Hematopoietic multipotent progenitor cell treated with erythropoietin and hydrocortisone succinate and interleukin-3 and kit ligand, for 8 days (in vitro differentiated cells): Measurements from ENCODE around the gene CARHSP1.
"Not testable (repeated sequence)": the region's sequence is repeated elsewhere in the genome, so short reads cannot be mapped to it uniquely, and the experiment has no call there.

ENCODE experiments used
- DNase-seq: peaks from one replicate; pipeline ENCODE4 v3.0.0-alpha.2; 2015

CARHSP1 gene

DNA sequence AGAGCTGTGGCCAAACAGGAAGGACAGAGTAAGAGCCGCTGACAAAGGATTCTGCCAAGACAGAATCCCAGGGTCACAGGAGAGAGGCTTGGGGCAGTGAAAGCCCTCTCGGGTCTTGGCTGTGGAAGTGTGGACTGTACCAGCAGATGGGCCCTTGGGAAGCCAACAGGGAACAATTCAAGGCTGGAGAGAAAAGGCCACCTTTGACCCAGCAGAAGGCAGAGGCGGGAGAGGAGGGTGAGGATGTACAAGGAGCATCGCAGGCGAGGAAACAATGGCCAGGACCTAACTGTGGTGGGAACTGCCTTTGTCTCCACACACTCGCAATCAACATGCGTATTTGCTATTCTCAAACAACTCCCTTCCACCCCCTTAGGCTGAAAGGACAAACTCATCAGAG is 15.7 kb downstream of the CARHSP1 start:
- DNase-seq, result no peak

- no peak for DNase-seq
Observed at GRCh38 chr16:8852534-8852933, 16.3 kb downstream of the CARHSP1 start.

DNA sequence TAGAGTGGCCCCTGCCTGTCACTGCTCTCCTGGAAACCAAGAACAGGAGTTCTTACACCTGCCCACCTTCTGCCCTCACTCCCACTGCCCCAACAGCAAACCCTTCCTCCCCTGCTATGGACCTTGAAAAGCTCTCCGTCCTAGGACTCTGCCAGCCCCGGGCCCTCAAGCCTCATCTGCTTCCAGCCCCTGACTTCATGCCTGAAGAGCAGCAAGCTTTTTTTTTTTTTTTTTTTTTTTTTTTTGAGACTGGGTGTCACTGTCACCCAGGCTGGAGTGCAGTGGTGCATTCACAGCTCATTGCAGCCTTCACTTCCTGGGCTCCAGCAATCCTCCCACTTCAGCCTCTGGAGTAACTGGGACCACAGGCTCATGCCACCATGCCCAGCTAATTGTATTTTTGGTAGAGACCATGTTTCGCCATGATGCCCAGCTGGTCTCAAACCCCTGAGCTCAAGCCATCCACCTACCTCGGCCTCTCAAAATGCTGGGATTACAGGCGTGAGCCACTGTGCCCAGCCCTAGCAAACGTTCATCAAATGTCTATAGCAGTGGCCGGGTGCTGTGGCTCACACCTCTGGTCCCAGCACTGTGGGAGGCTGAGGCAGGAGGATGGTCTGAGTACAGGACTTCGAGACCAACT is 16.9 kb downstream of the CARHSP1 start:
- DNase-seq, result no peak

- no peak for DNase-seq
Observed at GRCh38 chr16:8850279-8850885, 18.4 kb downstream of the CARHSP1 start.

GRCh38 chr16:8849411-8850011 is 19.3 kb downstream of the CARHSP1 start:
- no peak for DNase-seq

- no peak for DNase-seq
Observed at GRCh38 chr16:8848939-8849391, 19.8 kb downstream of the CARHSP1 start.

GRCh38 chr16:8848231-8848938 is 20.4 kb downstream of the CARHSP1 start:
- DNase-seq, result no peak

GRCh38 chr16:8847623-8848022 is 21.2 kb downstream of the CARHSP1 start:
- no peak for DNase-seq

GRCh38 chr16:8847145-8847544 is 21.7 kb downstream of the CARHSP1 start:
- DNase-seq, result no peak

- DNase-seq, result no peak
Observed at GRCh38 chr16:8846401-8846932, 22.3 kb downstream of the CARHSP1 start.

DNA sequence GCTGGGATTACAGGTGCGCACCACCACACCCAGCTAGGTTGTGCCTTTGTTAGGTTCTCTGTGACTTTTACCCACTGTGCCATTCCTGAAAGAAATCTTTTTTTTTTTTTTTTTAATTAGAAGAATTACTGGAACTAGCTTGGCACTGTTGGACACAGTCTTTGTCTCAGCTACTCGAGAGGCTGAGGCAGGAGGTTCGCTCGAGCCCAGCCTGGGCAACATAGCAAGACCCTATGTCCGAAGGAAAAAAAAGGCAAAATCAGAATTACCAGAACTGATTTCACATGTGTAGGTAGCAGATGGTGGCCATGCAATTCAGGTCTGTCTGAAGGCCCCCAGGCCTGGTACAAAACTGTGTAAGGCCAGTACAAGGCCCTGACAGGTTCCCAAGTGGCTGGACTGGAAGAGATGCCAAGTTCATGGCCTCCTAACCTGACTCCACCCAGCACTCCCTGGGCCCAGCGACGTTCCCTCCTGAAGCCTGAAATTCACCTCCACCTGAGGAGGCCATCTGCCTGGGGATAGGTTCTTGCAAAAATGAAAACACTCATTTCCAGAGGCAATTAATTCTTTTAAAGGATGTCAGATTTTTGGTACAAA is 23.0 kb downstream of the CARHSP1 start:
- no peak for DNase-seq

GRCh38 chr16:8843296-8843695 is 25.5 kb downstream of the CARHSP1 start:
- not testable (repeated sequence) for DNase-seq

- not testable (repeated sequence) for DNase-seq
Observed at GRCh38 chr16:8842016-8842415, 26.8 kb downstream of the CARHSP1 start.

- not testable (repeated sequence) for DNase-seq
Observed at GRCh38 chr16:8837594-8837993, 31.2 kb downstream of the CARHSP1 start.

- DNase-seq, result not testable (repeated sequence)
Observed at GRCh38 chr16:8836797-8837196, 32.0 kb downstream of the CARHSP1 start.

DNA sequence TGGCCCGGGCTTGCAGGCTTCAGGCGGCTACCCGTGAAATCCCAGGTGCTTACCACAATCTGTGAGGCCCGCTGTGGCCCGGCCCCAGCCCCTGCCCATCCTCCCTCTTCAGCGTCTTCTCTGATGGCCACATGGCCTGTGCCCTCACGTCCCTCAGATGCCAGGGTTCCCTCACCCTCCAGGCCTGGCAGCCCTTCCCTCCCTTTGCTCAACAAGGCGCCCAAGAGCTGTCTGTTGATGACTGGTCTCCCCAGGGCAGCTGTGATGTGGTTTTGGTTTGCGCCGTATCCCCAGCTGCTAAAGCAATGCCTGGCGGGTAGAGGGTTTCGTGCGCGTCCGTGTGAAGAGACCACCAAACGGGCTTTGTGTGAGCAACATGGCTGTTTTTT is 36.1 kb downstream of the CARHSP1 start:
- DNase-seq, result no peak

DNA sequence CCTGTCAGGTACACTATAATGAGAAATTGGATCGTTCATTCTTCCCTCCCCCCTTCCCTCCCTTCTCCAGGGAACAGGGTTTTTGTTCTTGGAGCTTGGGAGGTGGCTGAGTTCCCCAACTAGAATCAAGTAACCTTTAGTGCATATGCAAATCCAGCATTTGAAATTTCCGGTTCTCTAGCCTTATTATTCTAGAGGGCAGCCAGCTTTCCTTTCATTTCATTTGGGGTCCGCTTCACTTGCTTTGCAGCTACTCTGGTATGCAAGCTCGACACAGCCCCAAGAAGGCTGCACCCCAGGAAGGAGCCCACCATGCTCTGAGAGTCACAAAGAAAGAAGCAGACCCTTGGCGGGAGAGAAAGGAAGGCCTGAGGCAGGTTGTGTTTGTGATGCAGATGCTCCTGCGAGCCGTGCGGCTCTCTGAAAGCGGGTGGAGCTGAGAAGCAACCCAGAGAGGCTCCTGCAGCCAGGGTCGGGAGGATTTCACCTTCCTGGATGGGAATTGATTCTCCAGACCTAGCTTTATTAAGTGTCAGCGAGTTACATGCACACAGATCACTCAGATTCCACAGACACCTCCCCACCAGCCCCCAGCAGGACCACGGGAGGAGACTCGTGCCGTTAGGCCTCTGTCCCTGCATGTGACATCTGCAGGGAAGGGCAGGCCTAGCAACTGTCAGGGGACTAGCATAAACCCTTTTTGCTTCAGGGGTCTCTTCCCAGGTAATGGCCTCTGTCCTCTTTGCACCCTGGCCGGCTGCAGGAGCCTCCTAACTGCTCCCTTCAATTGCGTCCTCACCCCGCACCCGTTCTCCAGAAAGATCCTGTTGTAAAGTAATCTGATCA is 36.7 kb downstream of the CARHSP1 start:
- DNase-seq, result no peak

DNA sequence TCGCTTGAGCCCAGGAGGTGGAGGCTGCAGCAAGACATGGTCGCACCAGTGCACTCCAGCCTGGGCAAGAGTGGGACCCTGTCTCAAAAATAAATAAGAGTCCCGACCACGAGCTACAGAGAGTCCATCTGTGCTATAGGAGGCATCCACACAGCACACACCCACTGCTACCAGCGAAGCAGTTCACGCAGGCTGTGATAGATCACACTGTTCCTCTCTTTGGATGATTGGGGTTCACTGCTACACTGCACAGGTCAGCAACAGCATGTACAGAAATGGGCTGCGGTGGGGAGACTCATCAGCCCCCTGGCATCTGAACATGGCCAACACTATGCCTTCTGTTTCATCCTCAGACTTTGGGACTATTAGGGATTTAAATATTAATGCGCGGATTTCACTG is 37.4 kb downstream of the CARHSP1 start:
- DNase-seq, result no peak

- no peak for DNase-seq
Observed at GRCh38 chr16:8828541-8829165, 40.2 kb downstream of the CARHSP1 start.

DNA sequence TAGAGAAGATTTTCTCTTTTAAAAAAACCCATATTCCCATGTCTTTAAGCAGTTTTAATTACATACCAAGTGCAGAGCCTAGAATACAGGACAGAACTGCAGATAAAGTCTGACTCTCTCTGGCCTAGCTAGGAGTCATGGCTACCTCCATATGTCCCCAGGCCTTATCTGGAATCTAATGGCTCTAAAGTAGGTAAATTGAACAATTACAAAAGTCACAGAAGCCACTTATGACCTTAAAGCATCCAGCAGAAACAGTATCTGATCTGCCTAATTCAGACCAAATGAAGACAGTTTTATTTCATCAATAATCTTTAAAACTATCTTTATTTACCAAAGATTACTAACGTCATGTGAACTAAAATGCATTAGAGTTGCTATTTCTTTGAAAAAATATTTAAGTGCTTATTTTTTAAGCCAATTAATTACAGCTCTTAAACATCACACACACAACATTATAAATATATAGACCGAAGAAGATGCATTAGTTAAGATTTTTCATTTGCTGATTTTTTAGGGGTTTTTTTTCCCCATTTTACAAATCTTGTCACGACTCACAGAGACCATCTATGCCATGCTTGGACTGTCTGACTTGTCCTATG is 42.4 kb downstream of the CARHSP1 start:
- no peak for DNase-seq

DNA sequence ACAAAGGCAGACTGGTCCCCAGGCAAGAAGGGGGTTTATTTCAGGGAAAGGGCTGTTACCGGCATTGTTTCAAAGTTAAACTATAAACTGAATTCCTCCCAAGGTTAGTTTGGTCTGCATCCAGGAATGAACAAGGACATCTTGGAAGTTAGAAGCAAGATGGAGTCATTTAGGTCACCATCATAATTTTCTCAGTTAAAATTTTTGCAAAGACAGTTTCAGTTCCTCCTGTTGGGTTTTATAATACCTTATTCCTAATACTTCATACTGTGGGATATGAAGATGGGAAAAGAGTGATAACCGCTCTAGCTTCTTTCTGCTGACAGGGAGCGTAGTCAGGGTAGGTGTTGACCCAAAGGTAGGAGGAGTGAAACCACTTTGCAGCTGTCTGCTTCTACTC is 46.4 kb downstream of the CARHSP1 start:
- DNase-seq, result no peak
